HuH-7.5 (cell line): ENCODE measurements around the gene HOXB7.

ENCODE experiments used
- DNase-seq: peaks from one replicate; pipeline ENCODE4 v3.0.0; 2011; ENCODE audit warnings: low spot score

HOXB7 gene

DNA sequence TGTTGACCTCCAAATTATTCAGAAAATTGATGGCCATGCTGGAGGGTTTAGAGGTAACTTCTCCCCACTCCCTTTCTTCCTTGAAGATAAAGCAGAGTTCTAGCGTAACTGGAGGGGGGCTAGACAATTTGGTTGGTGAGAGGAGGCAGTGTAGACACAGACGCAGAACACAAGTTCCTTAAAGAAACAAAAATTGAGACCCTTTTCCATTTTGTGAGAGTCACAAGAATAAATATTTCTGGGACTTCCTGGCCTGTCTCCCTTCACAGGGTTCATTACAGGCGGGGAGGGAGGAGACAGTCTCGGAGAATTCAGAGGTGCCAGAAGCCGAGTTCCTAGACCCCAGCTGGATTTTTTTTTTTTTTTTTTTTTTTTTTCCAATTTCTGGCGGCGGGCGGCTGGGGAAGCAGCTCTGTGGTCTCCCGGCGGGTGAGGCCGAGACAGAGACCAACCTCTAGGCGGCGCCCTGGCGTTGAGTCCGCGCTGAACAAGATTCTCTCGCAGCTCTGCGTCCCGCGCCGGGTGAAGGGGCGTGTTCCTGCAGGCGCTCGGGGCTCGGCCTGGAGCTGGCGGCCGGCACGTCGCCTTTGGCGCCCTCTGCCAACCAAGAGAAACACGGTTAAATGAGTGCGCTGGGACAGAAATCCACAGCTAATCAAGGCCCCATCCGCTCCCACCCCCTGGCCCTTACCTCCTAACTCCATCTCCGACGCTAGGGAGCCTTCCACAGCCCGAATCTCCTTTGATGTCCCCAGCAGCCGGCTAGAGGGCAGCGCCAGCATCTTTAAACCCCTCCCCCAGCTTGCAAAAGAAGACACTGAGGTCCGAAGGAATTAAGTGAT, 25.6 kb upstream of the HOXB7 start:
- peak; percentile 91 for DNase-seq

- DNase-seq: no peak
Observed at GRCh38 chr17:48634493-48635208, 23.8 kb upstream of the HOXB7 start.

GRCh38 chr17:48633266-48633677, 22.5 kb upstream of the HOXB7 start:
- no peak for DNase-seq

DNA sequence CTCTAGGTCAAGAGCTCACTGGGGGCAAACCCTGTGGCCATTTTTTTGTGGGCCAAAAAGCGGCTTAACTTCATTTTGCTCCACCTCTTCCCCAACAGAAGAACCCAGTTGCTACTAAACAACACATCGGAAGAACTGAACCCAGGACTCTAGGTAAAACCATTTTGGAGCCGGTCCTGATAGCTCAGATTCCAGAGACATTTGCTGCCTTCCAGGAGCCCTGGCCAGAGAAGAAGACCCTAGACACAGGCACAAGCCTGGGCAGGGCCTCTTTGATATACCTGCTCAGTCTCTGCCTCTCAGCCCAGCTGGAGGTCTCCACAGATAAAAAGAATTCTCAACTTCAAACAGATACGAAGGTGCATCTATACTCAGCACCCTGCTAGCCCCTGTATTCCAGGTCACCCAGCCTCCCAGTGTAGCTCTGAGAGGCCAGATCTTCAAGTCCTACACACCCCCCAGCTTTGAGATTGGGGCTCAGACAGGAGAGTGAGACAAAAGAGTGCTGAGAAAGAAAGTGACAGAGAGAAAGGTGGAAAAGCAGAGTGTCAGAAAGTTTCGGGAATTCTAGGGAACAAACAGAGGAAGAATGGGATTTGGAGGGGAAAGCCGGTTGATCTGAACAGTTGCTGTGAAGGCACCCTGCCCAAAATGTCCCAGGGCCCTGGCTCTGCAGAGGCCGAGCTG, 21.9 kb upstream of the HOXB7 start:
- no peak for DNase-seq

DNA sequence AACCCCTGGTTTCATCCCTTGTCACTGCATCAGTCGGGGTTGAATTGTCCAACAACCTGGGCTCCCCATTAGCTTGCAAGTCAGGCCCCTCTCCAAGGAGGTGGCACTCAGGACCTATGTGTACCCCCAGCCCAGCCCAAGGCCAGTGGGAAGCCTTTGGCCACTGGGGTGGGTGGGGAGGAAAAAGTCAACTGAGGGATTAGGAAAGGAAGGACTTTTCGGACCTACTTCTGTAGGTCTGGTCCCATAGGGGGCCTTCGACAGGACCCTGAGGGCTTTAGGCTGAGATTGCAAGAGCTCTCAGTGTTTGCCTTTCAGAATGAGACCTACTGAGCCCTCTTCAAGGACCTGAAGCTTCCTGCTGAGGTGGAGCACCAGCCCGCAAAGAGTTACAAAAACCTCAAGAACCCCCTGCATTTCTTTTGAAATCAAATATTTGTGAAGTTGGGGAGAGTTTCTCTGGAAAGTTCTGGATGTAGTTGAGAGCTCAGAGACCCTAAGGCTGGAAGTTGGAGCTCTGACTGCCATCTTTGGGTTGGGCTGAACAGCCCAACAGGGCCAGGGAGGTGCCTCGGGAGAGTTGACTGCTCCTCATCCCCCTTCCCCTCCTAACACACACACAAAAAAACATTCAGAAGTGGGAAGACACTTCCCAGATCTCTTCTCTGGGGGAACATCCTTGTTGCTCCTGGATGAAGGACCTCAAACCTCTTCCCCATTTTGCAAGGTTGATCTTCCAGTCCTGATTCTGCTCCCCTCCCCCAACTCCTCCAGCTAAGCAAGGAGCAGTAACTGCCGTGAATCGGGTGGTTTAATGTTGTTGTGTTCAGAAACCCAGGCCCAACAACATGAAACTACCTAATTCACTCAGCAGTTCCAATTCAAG, 21.1 kb upstream of the HOXB7 start:
- no peak for DNase-seq

DNA sequence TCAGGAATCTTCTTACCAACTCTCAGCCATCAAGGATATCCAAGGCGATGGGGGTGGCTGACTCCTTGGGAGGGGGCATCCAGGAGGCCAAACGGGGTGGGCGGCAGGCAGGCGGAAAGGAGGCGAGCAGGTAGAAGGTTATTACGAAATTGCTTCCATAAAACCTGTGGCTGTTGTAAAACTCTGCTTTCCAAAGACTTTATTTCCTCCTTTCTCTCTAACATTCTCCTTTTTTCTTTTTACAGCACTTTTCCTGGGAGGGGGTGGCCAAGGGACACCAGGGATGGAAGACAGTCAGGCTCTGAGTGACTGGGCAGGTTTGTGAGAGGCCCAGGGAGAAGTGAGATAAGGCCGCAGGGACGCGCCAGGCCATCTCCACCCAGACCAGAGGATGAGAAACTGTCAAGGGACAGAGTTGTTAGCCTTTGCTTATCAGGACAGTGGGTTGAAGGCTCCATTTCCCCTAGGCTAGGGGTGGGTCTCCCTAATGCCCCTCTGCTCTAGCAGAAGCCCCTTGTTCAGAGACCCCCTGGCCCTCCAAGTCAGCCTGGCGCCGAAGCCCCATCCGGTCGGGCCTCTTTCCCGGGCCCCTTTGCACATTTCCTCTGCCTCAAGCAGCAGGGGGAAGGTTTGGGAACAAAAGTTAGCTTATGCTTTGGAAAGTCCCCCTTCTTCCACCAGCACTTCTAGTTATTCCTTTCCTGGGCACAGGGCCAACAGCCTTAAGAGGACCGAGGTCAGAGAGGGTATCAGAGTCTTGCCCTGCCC, 20.3 kb upstream of the HOXB7 start:
- DNase-seq: no peak

DNA sequence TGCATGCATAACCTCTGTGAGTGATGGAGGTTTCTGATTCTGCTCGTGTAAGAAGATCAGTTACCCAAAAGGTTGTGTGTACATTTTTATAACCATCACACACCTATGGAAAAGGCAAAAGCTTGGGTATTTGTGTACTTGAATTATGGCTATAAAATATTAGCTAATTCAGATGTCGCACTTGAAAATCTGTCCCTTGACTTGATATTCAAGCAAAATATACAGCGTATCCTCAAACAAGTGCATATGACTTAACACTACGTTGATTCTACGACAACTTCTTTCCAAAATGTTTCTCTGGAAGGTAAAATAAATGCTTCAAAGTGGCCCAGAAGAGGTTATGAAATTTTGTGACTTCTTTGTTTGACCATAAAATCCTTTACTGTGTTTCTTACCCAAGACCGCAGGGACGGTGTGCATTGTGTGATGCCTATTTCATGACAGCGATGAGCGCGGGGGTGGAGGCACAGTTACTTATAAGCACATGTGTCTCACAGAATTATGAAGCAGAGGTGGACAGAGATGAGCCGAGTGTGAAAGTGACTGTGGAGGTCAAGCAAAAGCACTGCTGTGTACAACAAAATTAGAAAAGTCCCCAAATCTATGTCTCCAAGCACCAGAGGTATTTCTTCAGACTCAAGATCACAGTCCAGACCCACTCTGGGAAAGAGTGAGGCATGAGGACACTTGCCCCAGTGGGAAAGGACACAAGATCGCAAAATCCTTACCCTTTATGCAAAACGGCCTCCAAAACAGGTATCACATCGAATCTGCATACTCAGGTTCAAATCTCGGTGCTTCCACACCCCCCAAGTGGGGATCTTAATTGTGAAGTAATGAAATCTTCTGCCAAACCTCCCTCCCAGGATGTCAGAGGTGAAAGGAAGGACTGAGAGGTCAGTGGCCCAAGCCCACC, 19.4 kb upstream of the HOXB7 start:
- no peak for DNase-seq

GRCh38 chr17:48629411-48629759, 18.6 kb upstream of the HOXB7 start:
- DNase-seq: no peak

DNA sequence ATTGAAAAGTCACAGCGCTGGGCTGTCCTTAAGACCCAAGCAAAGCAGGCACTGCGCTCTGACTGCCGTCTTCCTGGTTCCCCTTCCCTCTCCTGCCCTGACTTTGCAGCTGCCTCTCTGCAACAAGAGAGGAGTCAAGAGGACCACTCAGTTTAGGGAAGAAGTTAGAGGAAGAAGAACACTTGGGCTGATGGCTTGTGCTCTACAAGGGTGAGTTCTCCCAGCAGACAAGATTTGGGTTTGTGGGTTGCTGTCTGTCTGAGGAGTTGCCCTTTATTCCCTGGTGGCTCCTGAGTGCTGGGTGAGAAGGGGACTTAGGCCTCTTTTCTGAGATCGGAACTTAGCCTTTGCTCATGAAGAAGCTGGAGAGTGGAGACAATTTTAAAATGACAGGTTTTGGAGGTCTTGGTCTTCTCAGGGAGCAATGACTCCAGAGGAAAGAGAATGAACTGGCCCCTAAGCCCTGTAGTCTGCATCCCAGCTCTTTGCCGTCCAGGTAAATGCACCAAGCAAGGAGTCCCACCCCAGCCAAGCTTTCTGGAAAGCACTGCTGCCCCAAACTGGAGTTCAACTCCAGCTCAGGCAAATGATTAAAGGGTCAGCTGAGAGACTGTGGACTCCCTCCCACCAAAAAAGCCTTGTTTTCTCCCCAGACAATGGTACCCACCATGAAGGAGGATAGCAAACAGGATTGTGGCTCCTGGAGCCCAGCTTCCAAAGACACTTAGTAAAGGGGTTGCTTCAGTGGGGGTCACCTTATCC, 18.0 kb upstream of the HOXB7 start:
- no peak for DNase-seq

- no peak for DNase-seq
Observed at GRCh38 chr17:48627623-48628521, 17.1 kb upstream of the HOXB7 start.

DNA sequence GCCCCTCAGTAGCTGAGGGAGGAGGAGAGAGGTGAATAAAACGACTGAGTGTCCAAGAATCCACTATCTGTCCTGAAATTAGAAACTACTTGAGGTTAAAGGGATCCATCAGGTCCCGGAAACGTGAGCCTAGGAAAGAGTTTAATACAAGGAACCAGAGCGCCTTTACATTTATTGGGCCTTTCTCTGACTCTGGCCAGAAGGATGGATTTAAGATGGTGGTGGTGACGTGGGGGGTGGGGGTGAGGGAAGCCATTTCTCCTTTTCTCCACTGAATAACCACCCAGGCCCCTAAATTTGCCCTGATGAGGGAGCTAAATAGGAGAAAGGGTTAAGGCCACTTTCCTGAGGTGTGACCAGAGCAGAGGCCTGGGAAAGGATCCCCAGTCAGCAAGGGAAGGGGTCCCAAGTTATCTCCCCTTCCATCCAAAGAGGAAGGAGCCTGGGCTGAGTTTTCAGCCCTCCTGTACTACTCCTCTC, 16.3 kb upstream of the HOXB7 start:
- no peak for DNase-seq

- no peak for DNase-seq
Observed at GRCh38 chr17:48626245-48627117, 15.7 kb upstream of the HOXB7 start, which contains the start of gene HOXB9. Gene HOXB9, minus strand, starts transcription at chr17:48626358. Its CDS starts 89 bp downstream, at chr17:48626269.

DNA sequence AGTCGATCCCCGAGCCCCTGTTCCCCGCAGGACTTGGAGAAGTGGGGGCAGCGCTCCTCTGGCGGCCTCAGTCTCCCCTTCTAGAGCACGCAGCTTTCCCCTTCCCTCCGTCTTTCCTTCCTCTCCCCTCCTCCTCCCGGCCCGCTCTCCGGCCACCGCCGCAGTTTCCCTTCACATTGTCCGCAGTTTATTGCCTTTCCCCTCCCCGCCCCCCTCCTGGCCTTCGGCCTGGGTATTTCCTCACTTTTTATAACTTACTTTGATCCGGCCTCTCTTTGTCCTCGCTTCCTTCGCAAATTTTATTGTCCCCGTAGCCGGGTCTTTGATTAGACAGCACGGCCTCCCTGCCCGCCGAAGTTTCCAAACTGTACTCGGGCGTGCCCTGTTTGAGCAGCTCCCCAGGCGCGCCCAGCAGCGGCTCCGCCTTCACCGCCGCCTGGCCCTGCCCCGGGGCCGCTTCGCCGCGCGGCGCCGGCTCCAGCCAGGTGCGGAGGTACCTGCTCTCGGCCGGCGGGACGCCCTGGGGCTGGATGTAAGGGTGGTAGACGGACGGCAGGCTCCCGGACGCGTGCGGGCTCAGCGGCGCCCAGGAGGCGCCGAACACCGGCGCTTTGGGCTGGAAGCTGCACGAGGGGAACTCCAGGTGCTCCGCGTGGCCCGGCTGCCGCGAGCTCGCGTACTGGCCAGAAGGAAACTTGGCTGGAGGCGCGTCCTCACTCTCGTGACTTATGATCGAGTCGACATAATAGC, 14.9 kb upstream of the HOXB7 start:
- peak; percentile 65 for DNase-seq

GRCh38 chr17:48624544-48625494, 14.0 kb upstream of the HOXB7 start:
- no peak for DNase-seq

- no peak for DNase-seq
Observed at GRCh38 chr17:48624118-48624517, 13.3 kb upstream of the HOXB7 start.
